DND-41 (cell line): ENCODE data around the gene PAPPA.

Source experiments
- ATAC-seq: fragments of 200-7000 bp; cut with Tn5 transposase; 3 replicates; pipeline ENCODE4 v1.9.1; 2021; ENCODE audit warnings: low read depth; ENCODE audit not compliant: insufficient read depth
- DNase-seq: peaks from one replicate; pipeline ENCODE4 v3.0.0-alpha.2; 2020
- H2AFZ ChIP-seq: 2 replicates; pipeline ENCODE4 v1.6.0; 2012; ENCODE audit warnings: low read depth, low read length
- H3K27ac ChIP-seq: 2 replicates; pipeline ENCODE4 v1.5.1; 2012; ENCODE audit warnings: low read length, inconsistent platforms
- H3K27me3 ChIP-seq: fragments of 200-600 bp; sonication (generic); 2 replicates; pipeline ENCODE4 v1.6.0; 2012; ENCODE audit warnings: low read length, mild to moderate bottlenecking, inconsistent platforms; ENCODE audit not compliant: insufficient read depth, poor library complexity
- H3K36me3 ChIP-seq: 2 replicates; pipeline ENCODE4 v1.5.1; 2012; ENCODE audit warnings: low read length, inconsistent platforms; ENCODE audit not compliant: insufficient read depth
- H3K4me1 ChIP-seq: 2 replicates; pipeline ENCODE4 v1.5.1; 2012; ENCODE audit warnings: mild to moderate bottlenecking, low read length; ENCODE audit not compliant: insufficient read depth
- H3K4me2 ChIP-seq: 2 replicates; pipeline ENCODE4 v1.6.0; 2012; ENCODE audit warnings: mild to moderate bottlenecking, moderate library complexity, low read length, inconsistent platforms; ENCODE audit not compliant: insufficient read depth
- H3K4me3 ChIP-seq, 2 experiments: fragments of 200-600 bp in 1 of 2; shearing (Covaris generic) in 1 of 2; 2 replicates each; pipeline ENCODE4 v1.5.1; 2012 to 2016; ENCODE audit warnings: inconsistent platforms in 2 of 2, low read length in 2 of 2, mild to moderate bottlenecking in 2 of 2, low read depth in 1 of 2, moderate library complexity in 1 of 2
- H3K79me2 ChIP-seq: 2 replicates; pipeline ENCODE4 v1.6.0; 2012; ENCODE audit warnings: low read length, inconsistent platforms; ENCODE audit not compliant: insufficient read depth
- H3K9ac ChIP-seq: 2 replicates; pipeline ENCODE4 v1.6.0; 2012; ENCODE audit warnings: low read depth, mild to moderate bottlenecking, inconsistent platforms, low read length, moderate library complexity
- H3K9me3 ChIP-seq: 2 replicates; pipeline ENCODE4 v1.5.1; 2012; ENCODE audit warnings: low read length, moderate library complexity, mild to moderate bottlenecking, inconsistent platforms; ENCODE audit not compliant: insufficient read depth, severe bottlenecking
- H4K20me1 ChIP-seq: 2 replicates; pipeline ENCODE4 v1.6.0; 2012; ENCODE audit warnings: low read length; ENCODE audit not compliant: insufficient read depth
- EZH2 ChIP-seq: IDR thresholded peaks from 3 replicates; pipeline ENCODE4 v1.6.1; 2012; ENCODE audit warnings: borderline replicate concordance, low read depth, mild to moderate bottlenecking, moderate library complexity, low read length, inconsistent platforms; ENCODE audit not compliant: severe bottlenecking
- TF ChIP-seq, protein P1 (sequence below): IDR thresholded peaks from 2 replicates; pipeline ENCODE4 v1.5.1; 2012; ENCODE audit warnings: borderline replicate concordance, low read length, moderate library complexity, mild to moderate bottlenecking; ENCODE audit not compliant: poor library complexity, severe bottlenecking; ENCODE audit errors: extremely low read depth

The PAPPA gene

DNA sequence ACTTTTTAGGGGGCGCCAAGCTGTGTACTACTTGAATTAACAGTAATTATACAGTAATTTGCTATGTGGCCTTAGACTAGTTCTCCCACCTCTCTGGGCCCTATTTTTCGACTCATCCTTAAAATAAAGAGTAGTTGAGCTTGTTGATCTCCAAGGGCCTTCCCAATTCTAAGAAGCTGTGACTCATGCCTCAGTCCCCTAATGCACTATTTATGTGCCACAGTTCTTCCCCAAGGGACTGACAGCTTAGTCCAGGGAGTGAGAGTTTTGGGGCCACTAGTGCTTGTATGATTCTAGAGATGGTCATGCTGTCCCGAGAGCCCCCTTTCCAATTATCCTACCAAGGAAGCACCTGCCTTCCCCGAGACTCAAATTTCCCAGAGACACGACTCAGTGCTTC lies 149.7 kb downstream of the PAPPA start:
- no peak overlapping the region for H3K4me2 ChIP-seq

DNA sequence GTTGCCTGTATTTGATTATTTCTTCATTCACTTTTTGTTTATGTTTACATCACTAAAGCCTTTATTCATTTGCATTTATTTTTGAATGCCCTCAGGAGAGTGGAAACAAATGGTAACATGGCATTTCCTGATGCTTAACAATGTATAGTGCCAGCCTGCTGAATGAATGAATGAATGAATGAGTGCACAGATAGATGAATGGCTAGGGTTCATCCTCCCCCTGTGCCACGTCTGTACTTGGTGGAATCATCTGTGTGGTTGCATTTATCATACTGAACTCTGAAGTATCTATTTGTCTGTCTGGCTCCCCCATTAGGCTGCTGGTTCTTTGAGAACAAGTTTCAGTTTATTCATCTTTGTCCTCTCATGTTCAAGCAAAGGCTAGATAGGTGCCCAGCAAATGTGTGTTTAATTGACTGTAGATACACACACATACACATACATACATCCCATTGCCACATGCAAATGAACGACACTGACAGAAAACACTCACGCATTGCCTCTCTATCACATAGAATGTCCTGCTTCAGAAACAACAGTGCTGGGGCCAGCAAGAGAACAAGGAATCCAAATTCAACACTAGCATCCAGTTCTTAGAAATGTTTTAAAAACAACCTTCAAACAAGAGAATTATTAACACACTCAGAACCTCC lies 150.4 kb downstream of the PAPPA start:
- DNase-seq (no peak), ATAC-seq (no peak)
- Histone ChIP-seq H2AFZ (no peak overlapping the region), H3K79me2 (no peaks in the 10 kb centered on the region), H3K4me3 (no peak overlapping the region), H3K36me3 (no peaks in the 10 kb centered on the region), H4K20me1 (no peaks in the 10 kb centered on the region), H3K9ac (no peak overlapping the region), H3K27ac (no peak overlapping the region), H3K27me3 (no peaks in the 10 kb centered on the region), H3K4me1 (no peaks in the 10 kb centered on the region), H3K9me3 (no peaks in the 10 kb centered on the region), H3K4me2 (no peak overlapping the region)
- TF ChIP-seq EZH2, result no peak
- TF ChIP-seq, protein P1, sequence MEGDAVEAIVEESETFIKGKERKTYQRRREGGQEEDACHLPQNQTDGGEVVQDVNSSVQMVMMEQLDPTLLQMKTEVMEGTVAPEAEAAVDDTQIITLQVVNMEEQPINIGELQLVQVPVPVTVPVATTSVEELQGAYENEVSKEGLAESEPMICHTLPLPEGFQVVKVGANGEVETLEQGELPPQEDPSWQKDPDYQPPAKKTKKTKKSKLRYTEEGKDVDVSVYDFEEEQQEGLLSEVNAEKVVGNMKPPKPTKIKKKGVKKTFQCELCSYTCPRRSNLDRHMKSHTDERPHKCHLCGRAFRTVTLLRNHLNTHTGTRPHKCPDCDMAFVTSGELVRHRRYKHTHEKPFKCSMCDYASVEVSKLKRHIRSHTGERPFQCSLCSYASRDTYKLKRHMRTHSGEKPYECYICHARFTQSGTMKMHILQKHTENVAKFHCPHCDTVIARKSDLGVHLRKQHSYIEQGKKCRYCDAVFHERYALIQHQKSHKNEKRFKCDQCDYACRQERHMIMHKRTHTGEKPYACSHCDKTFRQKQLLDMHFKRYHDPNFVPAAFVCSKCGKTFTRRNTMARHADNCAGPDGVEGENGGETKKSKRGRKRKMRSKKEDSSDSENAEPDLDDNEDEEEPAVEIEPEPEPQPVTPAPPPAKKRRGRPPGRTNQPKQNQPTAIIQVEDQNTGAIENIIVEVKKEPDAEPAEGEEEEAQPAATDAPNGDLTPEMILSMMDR, result no peak

More for the DNA sequence above, 149.7 kb downstream of the PAPPA start:
- H3K9ac ChIP-seq, result no peak overlapping the region
- no peaks in the 10 kb centered on the region for H3K4me1 ChIP-seq
- H3K36me3 ChIP-seq, result no peaks in the 10 kb centered on the region
- ATAC-seq, result no peak
- no peaks in the 10 kb centered on the region for H3K9me3 ChIP-seq
- H4K20me1 ChIP-seq, result no peaks in the 10 kb centered on the region
- TF ChIP-seq, protein P1, result no peak
- no peak for TF ChIP-seq EZH2
- H3K4me3 ChIP-seq, result no peak overlapping the region
- no peak overlapping the region for H2AFZ ChIP-seq
- no peaks in the 10 kb centered on the region for H3K27me3 ChIP-seq
- no peak for DNase-seq
- no peak overlapping the region for H3K27ac ChIP-seq
- no peaks in the 10 kb centered on the region for H3K79me2 ChIP-seq

DNA sequence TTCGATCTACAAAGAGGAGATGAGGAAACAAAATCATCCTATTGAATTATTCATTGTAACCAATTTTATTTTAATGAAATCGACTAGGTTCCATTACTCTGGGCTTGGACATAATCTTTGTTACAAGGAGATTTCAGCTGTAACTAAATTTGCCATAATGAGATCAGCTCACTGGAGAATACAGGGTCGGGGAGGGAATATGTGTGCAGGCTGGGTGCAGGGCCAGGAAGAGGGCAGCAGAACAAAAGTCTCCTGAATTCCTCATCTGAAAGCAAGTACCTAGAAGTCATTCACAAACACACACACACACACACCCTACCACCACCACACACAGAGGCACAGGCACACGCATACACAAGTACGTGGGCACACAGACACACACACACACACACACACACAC lies 151.2 kb downstream of the PAPPA start:
- Histone ChIP-seq H3K4me3 (no peak overlapping the region), H3K79me2 (no peaks in the 10 kb centered on the region), H3K9me3 (no peaks in the 10 kb centered on the region), H2AFZ (no peak overlapping the region), H3K4me2 (no peak overlapping the region), H3K9ac (no peak overlapping the region), H4K20me1 (no peaks in the 10 kb centered on the region), H3K36me3 (no peaks in the 10 kb centered on the region), H3K27ac (no peak overlapping the region), H3K27me3 (no peaks in the 10 kb centered on the region), H3K4me1 (no peaks in the 10 kb centered on the region)
- ATAC-seq, result no peak
- TF ChIP-seq, protein P1, result no peak
- no peak for TF ChIP-seq EZH2
- no peak for DNase-seq
